Measurements from ENCODE around the gene PRTG.

The PRTG gene

GRCh38 chr15:55586808-55587207, 156.1 kb downstream of the PRTG start:
- H3F3A ChIP-seq (ENCODE audit: control insufficient read depth, insufficient read depth) = no peaks in the 10 kb centered on the region
- H3K36me3 ChIP-seq (ENCODE audit: control insufficient read depth, low read length) = no peaks in the 10 kb centered on the region
- no peak overlapping the region for H3K27ac ChIP-seq (ENCODE audit: low read depth, low read length)
- no peaks in the 10 kb centered on the region for H3K79me2 ChIP-seq (ENCODE audit: control insufficient read depth, low read length)
- TF ChIP-seq CTCF (IDR thresholded peaks at IDR 0.05; ENCODE audit: low read depth, low read length, poor library complexity, severe bottlenecking) (no peak), EZH2phosphoT487 (IDR thresholded peaks at IDR 0.05; ENCODE audit: borderline replicate concordance, low read length) (no peak)
- no peaks in the 10 kb centered on the region for H3K4me1 ChIP-seq (ENCODE audit: control insufficient read depth, low read length)
- no peak overlapping the region for H3K4me3 ChIP-seq (ENCODE audit: low read length)
- H4K20me1 ChIP-seq (ENCODE audit: control insufficient read depth, insufficient read depth, low read depth, low read length) = no peaks in the 10 kb centered on the region
- no peaks in the 10 kb centered on the region for H3K27me3 ChIP-seq (ENCODE audit: control insufficient read depth, low read length)
- no peaks in the 10 kb centered on the region for H3K9me2 ChIP-seq (replicated peaks; ENCODE audit: control insufficient read depth, low read length)
- no peaks in the 10 kb centered on the region; the same call in 1 of the 2 replicates for H3K9me3 ChIP-seq (ENCODE audit: control insufficient read depth, insufficient read depth, low read length)
- no peak overlapping the region for H3K4me2 ChIP-seq (ENCODE audit: low read length)

GRCh38 chr15:55576943-55577342, 166.0 kb downstream of the PRTG start:
- H3K9me2 ChIP-seq (replicated peaks; ENCODE audit: control insufficient read depth, low read length) = no peaks in the 10 kb centered on the region
- TF ChIP-seq CTCF (IDR thresholded peaks at IDR 0.05; ENCODE audit: low read depth, low read length, poor library complexity, severe bottlenecking) (no peak), EZH2phosphoT487 (IDR thresholded peaks at IDR 0.05; ENCODE audit: borderline replicate concordance, low read length) (no peak)
- H3F3A ChIP-seq (ENCODE audit: control insufficient read depth, insufficient read depth) = no peaks in the 10 kb centered on the region
- no peaks in the 10 kb centered on the region for H3K36me3 ChIP-seq (ENCODE audit: control insufficient read depth, low read length)
- H3K9me3 ChIP-seq (ENCODE audit: control insufficient read depth, insufficient read depth, low read length) = no peaks in the 10 kb centered on the region
- no peak overlapping the region for H3K27ac ChIP-seq (ENCODE audit: low read depth, low read length)
- no peaks in the 10 kb centered on the region for H3K79me2 ChIP-seq (ENCODE audit: control insufficient read depth, low read length)
- no peaks in the 10 kb centered on the region for H3K4me1 ChIP-seq (ENCODE audit: control insufficient read depth, low read length)
- 0 out of 2 replicates have a peak, but pooled peaks cover 5% of the 10 kb centered on the region for H3K27me3 ChIP-seq (ENCODE audit: control insufficient read depth, low read length)
- no peak overlapping the region for H3K4me3 ChIP-seq (ENCODE audit: low read length)
- no peak overlapping the region for H3K4me2 ChIP-seq (ENCODE audit: low read length)
- H4K20me1 ChIP-seq (ENCODE audit: control insufficient read depth, insufficient read depth, low read depth, low read length) = no peaks in the 10 kb centered on the region

GRCh38 chr15:55574096-55574495, 168.9 kb downstream of the PRTG start:
- Histone ChIP-seq H3K9me2 (replicated peaks; ENCODE audit: control insufficient read depth, low read length) (no peaks in the 10 kb centered on the region), H3K4me3 (ENCODE audit: low read length) (no peak overlapping the region), H3K4me2 (ENCODE audit: low read length) (no peak overlapping the region), H3K79me2 (ENCODE audit: control insufficient read depth, low read length) (no peaks in the 10 kb centered on the region), H4K20me1 (ENCODE audit: control insufficient read depth, insufficient read depth, low read depth, low read length) (no peaks in the 10 kb centered on the region), H3K27me3 (ENCODE audit: control insufficient read depth, low read length) (0 out of 2 replicates have a peak, but pooled peaks cover 2% of the 10 kb centered on the region), H3K36me3 (ENCODE audit: control insufficient read depth, low read length) (no peaks in the 10 kb centered on the region), H3K27ac (ENCODE audit: low read depth, low read length) (no peak overlapping the region), H3K4me1 (ENCODE audit: control insufficient read depth, low read length) (no peaks in the 10 kb centered on the region), H3K9me3 (ENCODE audit: control insufficient read depth, insufficient read depth, low read length) (no peaks in the 10 kb centered on the region), H3F3A (ENCODE audit: control insufficient read depth, insufficient read depth) (no peaks in the 10 kb centered on the region)
- TF ChIP-seq CTCF (IDR thresholded peaks at IDR 0.05; ENCODE audit: low read depth, low read length, poor library complexity, severe bottlenecking) (no peak), EZH2phosphoT487 (IDR thresholded peaks at IDR 0.05; ENCODE audit: borderline replicate concordance, low read length) (no peak)

All from DOHH2 (cell line).